ENCODE measurements around the gene LGR5. TPM values are rescaled to one million over a fixed set of nuclear protein-coding genes. Genes with fewer than 3 reads are reported as not detected.
A peak's percentile ranks its signal among the peaks of the same experiment; 100 is the strongest.

LGR5 gene
- polyA plus RNA-seq, 6 donors from 2014 or later = not detected

DNA sequence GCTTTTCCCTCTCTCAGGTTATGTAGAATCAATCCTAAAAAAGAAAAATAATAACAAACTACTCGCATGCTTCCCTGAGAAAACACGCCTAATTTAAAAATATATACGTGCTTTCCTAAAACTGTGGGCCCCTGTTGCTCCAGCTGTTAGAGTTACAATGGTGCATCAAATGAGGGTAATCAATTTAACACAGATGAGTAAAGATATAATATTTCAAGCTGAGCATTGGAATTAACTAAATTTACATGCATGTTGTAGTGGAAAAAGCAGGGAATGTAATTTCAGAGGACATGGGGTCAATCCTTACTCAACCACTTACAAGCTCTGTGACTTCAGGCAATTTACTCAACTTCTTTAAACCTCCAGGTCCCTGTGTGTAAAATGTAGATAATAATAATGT lies 22.4 kb upstream of the LGR5 start:
- DNase-seq = no peak
- H3K27me3 Mint-ChIP-seq = peaks cover 0 to 9% (median 9%) of the 10 kb centered on the region in 3 donors
- H3K36me3 Mint-ChIP-seq = peaks cover 0 to 4% of the 10 kb centered on the region in 2 donors
- H3K27ac Mint-ChIP-seq = no peak overlapping the region
- H3K9me3 Mint-ChIP-seq = peaks cover 3 to 17% (median 14%) of the 10 kb centered on the region in 7 donors
- H3K4me3 Mint-ChIP-seq = no peak overlapping the region
- ATAC-seq (ENCODE audit: low read depth in 2 of 2) = no peak
- H3K4me1 Mint-ChIP-seq = no peaks in the 10 kb centered on the region

DNA sequence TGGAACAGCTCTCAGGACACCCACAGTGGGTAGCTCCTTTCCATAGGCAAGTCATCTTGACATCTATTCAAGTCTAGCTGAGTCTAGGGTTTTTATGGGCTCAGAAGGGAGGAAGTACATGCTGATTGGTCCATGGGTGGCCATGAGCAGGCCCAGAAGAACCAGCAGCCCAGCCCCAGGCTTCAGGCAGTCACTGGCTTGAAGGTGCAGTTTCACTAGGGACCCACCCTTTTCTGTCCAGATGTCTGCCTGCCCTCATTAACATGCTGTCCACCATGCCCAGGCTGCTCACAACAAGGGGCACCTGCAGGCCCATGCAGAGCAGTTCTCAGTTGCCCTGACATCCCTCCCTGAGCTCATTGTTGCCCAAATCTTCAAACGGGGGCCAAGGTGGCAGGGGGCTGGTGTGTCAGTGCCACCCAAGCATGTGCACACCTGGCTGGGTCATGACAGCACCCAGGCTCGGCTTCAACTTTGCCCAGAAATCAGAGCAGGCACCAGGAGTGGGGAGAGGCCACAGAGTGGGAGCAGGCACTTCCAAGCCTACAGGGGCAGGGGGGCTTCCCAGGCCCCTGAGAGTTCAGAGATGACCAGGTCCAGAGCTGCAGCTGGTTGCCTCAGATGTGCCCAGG lies 18.7 kb upstream of the LGR5 start:
- DNase-seq = no peak
- Mint-ChIP-seq H3K4me3 (no peak overlapping the region), H3K27me3 (peaks cover 0 to 31% (median 4%) of the 10 kb centered on the region in 3 donors), H3K9me3 (peaks cover 0 to 8% (median 0%) of the 10 kb centered on the region in 7 donors), H3K4me1 (peaks cover 0 to 1% (median 0%) of the 10 kb centered on the region in 3 donors), H3K36me3 (no peaks in the 10 kb centered on the region), H3K27ac (no peak overlapping the region)
- ATAC-seq (ENCODE audit: low read depth in 2 of 2) = no peak

DNA sequence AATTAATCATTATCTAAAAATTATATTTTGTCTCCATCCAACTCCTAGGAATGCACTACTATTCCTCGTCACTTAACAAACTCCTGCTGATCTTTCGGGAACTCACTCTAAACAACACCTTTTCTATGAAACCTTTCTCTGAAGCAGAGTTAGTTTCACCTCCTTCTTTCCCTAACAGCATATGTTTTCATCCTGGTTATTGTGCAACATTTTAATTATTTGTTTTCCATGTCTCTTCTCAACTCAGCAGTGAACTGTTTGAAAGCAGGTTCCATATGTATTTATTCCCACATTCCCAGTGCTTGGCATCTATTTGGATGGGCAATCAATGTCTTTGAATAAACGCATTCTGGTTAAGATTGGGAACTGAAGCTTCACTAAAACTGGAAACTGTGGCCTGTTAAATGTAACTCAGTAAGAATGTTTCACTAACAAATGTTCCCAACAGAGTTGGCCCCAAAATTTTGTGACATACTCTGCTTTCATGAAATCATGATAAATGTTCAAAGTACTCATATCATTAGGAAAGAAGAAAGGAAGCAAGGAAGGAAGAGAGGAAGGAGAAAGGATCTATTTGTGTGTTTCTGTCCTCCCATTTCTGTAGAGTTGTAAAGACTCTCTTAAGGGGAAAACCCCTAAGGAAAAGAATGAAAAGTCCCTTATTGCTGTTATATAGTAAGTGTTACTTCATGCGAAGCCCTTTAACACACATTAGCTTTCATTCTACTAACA lies 13.9 kb upstream of the LGR5 start:
- H3K4me1 Mint-ChIP-seq = peaks cover 0 to 2% (median 0%) of the 10 kb centered on the region in 3 donors
- peaks cover 0 to 31% (median 4%) of the 10 kb centered on the region in 3 donors for H3K27me3 Mint-ChIP-seq
- peaks cover 0 to 5% of the 10 kb centered on the region in 2 donors for H3K36me3 Mint-ChIP-seq
- no peak overlapping the region for H3K4me3 Mint-ChIP-seq
- peak overlapping the region in 2 of 6 donors; percentile 6 to 48 for H3K27ac Mint-ChIP-seq
- ATAC-seq (ENCODE audit: low read depth in 2 of 2) (no peak), DNase-seq (no peak)
- peaks cover 0 to under 1% (median 0%) of the 10 kb centered on the region in 7 donors for H3K9me3 Mint-ChIP-seq

DNA sequence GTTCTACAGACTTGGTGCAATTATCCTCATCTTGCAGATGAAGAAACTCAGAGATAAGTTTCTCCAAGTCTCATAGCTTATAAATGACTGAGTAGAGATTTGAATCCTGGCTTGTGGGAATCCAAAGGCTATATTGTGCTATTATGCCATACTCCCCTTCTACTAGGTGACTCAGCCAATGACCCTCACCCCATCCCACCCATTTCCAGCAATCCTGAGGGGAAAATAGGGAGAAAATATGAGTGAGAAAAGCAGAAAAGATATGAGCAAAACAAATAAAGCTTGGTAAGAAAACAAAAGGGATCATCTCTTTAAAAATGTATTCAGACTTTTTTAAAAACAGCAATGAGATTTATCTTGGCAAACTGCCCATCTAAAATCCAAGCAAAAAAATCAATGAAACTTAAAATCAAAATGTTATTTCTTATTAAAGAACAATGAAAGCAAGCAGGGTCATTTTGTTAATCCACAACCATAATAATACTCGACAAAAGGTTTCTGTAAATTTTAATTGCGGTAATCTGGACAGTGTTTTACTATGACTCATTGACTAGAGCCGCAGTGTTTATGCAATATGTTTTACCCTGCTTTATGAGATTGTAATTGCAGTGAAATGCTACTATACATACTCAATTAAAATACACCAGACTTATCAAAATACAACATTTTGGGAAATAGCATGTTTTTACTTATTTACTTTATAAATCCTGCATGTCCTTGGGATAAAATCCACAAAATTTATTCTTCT lies 13.1 kb upstream of the LGR5 start:
- no peak for ATAC-seq (ENCODE audit: low read depth in 2 of 2)
- DNase-seq = no peak
- no peaks in the 10 kb centered on the region for H3K9me3 Mint-ChIP-seq
- H3K4me3 Mint-ChIP-seq = peak overlapping the region in 1 of 8 donors; percentile 17
- H3K4me1 Mint-ChIP-seq = peaks cover 0 to 2% (median 0%) of the 10 kb centered on the region in 3 donors
- H3K36me3 Mint-ChIP-seq = peaks cover 0 to 5% of the 10 kb centered on the region in 2 donors
- no peak overlapping the region for H3K27ac Mint-ChIP-seq
- peaks cover 0 to 31% (median 4%) of the 10 kb centered on the region in 3 donors for H3K27me3 Mint-ChIP-seq

DNA sequence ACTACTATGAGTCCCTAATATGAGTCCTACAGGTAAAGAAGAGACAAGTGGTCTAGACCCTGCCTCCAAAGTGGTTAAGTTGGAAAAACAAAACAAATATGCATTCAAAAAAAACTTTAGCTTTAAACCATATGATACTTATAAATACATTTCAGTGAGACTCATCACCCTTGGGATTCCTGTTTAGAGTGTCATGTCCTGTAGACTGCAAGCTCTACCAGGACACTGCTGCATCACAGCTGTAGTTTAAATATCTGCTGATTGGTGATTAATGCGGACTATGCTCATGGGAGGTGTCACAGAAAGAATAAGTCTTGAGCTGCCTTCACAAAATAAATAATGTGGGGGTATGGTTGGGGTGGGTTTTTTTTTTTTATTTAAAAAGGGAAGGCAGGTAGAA lies 8.8 kb upstream of the LGR5 start:
- ATAC-seq (ENCODE audit: low read depth in 2 of 2) (no peak), DNase-seq (no peak)
- H3K27ac Mint-ChIP-seq = no peak overlapping the region
- peaks cover 5 to 8% of the 10 kb centered on the region in 2 donors for H3K36me3 Mint-ChIP-seq
- H3K4me1 Mint-ChIP-seq = peaks cover 0 to 2% (median 0%) of the 10 kb centered on the region in 3 donors
- peaks cover 0 to 24% (median 11%) of the 10 kb centered on the region in 3 donors for H3K27me3 Mint-ChIP-seq
- H3K4me3 Mint-ChIP-seq = no peak overlapping the region
- peaks cover 5 to 28% (median 19%) of the 10 kb centered on the region in 7 donors for H3K9me3 Mint-ChIP-seq

DNA sequence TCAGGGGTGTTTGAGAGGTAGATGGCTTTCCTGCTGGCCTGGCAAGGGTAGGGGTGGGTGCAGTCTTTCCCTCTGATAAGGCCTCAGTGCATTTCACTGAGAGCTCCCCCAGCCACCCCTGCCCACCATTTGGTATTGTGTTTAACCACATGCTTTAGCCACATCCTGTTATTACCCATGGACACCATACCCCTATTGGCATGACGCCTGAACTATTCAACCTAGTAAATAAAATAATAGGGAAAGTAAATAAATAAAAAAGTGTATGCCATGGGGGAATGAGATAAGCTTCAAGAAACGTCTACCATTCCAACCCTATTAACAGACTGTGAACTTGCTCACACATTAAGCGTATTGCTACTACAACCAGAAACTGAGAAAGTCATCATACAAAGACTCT lies 7.6 kb upstream of the LGR5 start:
- ATAC-seq (ENCODE audit: low read depth in 2 of 2) (no peak), DNase-seq (no peak)
- peaks cover 8 to 40% (median 31%) of the 10 kb centered on the region in 7 donors for H3K9me3 Mint-ChIP-seq
- no peaks in the 10 kb centered on the region for H3K4me1 Mint-ChIP-seq
- H3K4me3 Mint-ChIP-seq = no peak overlapping the region
- no peak overlapping the region for H3K27ac Mint-ChIP-seq
- peaks cover 9 to 15% of the 10 kb centered on the region in 2 donors for H3K36me3 Mint-ChIP-seq
- peaks cover 3 to 26% (median 15%) of the 10 kb centered on the region in 3 donors for H3K27me3 Mint-ChIP-seq

DNA sequence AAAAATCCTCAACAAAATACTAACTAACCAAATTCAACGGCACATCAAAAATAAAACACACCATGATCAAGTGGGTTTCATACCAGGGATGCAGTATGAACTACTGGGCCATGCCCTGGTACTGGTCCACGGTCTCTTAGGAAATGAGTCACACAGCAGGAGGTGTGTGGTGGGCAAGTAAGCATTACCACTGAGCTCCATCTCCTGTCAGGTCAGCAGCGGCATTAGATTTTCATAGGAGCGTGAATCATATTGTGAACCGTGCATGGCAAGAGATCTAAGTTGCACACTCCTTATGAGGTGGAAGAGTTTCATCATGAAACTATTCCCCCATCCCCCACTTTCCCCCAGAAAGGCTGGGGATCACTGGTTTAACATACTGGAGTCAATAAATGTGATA lies 6.7 kb upstream of the LGR5 start:
- H3K27ac Mint-ChIP-seq = no peak overlapping the region

DNA sequence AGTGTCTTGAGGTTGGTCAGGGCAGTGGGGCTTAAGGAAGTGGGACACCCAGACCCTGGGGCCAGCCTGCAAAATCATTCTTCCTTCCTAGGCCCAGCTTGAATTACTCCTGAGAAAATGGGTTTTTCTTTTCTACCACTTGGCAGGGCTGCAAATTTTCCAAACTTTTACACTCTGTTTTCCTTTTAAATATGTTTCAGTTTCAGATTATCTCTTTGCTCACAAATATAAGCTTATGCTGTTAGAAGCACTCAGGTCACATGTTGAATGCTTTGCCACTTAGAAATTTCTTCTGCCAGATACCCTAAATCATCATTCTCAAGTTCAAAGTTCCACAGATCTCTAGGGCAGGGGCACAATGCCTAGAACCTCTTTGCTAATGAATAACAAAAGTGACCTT lies 2.9 kb upstream of the LGR5 start:
- peaks cover 9 to 21% of the 10 kb centered on the region in 2 donors for H3K36me3 Mint-ChIP-seq
- peaks cover 19 to 31% (median 22%) of the 10 kb centered on the region in 3 donors for H3K4me1 Mint-ChIP-seq
- peak overlapping the region in 1 of 8 donors; percentile 27 for H3K4me3 Mint-ChIP-seq
- H3K9me3 Mint-ChIP-seq = peaks cover 12 to 49% (median 38%) of the 10 kb centered on the region in 7 donors
- H3K27ac Mint-ChIP-seq = no peak overlapping the region
- peaks cover 32 to 55% (median 52%) of the 10 kb centered on the region in 3 donors for H3K27me3 Mint-ChIP-seq
- ATAC-seq (ENCODE audit: low read depth in 2 of 2) (no peak), DNase-seq (no peak)

More for the DNA sequence above, 6.7 kb upstream of the LGR5 start:
- H3K4me1 Mint-ChIP-seq = no peaks in the 10 kb centered on the region
- DNase-seq = no peak
- H3K36me3 Mint-ChIP-seq = peaks cover 14 to 21% of the 10 kb centered on the region in 2 donors
- H3K4me3 Mint-ChIP-seq = no peak overlapping the region
- peaks cover 12 to 49% (median 38%) of the 10 kb centered on the region in 7 donors for H3K9me3 Mint-ChIP-seq
- ATAC-seq (ENCODE audit: low read depth in 2 of 2) = no peak
- H3K27me3 Mint-ChIP-seq = peaks cover 11 to 36% (median 25%) of the 10 kb centered on the region in 3 donors

DNA sequence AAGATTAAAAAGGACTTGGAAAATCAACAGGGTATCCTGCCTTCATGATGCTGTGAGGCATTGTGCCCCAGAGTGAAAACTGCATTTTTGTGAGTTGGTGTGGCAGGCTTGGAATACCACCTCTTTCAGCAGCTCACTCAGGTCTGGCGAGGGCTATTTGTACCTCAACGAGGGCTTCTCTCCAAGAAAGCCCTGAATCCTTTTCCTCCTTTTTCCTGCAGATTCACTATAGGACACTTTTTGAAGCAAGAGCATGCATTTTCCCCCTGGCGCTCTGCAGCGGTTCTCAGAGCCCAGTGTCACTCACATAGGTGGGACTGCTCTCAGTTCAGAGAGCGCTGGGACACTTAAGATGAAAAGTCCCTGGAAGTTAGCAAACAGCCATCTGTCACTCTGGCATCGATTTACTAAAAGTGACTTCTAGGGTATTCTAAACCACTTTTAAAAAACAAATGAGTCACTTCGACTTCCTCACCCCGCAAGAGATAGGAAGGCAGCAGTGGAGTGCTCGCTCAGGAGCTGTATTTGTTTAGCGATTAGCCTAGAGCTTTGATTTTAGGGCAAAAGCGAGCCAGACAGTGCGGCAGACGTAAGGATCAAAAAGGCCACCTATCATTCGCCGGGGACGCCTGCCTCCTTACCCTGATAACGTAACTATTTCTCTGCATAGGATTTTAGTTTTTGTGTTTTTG lies 782 bp upstream of the LGR5 start:
- Mint-ChIP-seq H3K27me3 (peaks cover 32 to 46% (median 42%) of the 10 kb centered on the region in 3 donors), H3K9me3 (peaks cover 12 to 41% (median 35%) of the 10 kb centered on the region in 7 donors), H3K4me3 (peak overlapping the region; percentile 88 to 99 (median 96)), H3K27ac (no peak overlapping the region), H3K36me3 (peaks cover 9 to 21% of the 10 kb centered on the region in 2 donors), H3K4me1 (peaks cover 19 to 33% (median 22%) of the 10 kb centered on the region in 3 donors)
- peak in 1 of 2 donors; percentile 24 for ATAC-seq (ENCODE audit: low read depth in 2 of 2)
- no peak for DNase-seq

DNA sequence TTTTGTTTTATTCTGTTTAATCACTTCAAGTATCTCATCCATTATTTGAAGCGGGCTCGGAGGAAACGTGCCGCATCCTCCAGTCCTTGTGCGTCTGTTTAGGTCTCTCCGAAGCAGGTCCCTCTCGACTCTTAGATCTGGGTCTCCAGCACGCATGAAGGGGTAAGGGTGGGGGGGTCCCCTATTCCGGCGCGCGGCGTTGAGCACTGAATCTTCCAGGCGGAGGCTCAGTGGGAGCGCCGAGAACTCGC lies 311 bp upstream of the LGR5 start:
- DNase-seq (no peak), ATAC-seq (ENCODE audit: low read depth in 2 of 2) (peak; percentile 9)
- peak overlapping the region; percentile 88 to 99 (median 96) for H3K4me3 Mint-ChIP-seq
- H3K27me3 Mint-ChIP-seq = peaks cover 32 to 46% (median 42%) of the 10 kb centered on the region in 3 donors
- peak overlapping the region in 2 of 6 donors; percentile 44 to 49 for H3K27ac Mint-ChIP-seq
- peaks cover 12 to 36% (median 30%) of the 10 kb centered on the region in 7 donors for H3K9me3 Mint-ChIP-seq
- H3K36me3 Mint-ChIP-seq = peaks cover 9 to 21% of the 10 kb centered on the region in 2 donors
- H3K4me1 Mint-ChIP-seq = peaks cover 19 to 33% (median 22%) of the 10 kb centered on the region in 3 donors

DNA sequence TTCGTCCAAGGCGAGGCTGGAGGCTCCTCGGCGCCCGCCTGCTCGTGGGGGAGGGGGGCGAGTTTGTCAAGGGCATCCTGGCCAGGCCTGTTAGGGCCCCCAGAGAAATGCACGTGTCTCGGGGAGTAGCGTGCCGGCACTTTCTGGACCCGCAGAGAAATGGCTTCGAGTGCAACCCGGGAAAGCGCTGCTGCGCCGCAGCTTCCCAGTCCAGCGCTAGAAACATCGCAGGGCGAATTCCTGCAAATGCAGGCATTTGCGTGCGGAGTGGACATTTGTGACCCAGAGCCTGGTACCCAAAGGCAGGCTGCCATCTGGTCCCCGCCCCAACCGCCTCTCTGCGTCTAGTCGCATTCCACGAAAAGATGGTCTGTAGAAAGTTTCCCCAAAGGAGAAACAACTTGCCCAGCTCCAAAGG lies 756 bp downstream of the LGR5 start:
- Mint-ChIP-seq H3K4me3 (peak overlapping the region; percentile 88 to 99 (median 96)), H3K27me3 (peaks cover 32 to 46% (median 42%) of the 10 kb centered on the region in 3 donors), H3K27ac (no peak overlapping the region), H3K36me3 (peaks cover 9 to 17% of the 10 kb centered on the region in 2 donors), H3K9me3 (peaks cover 11 to 25% (median 22%) of the 10 kb centered on the region in 7 donors), H3K4me1 (peaks cover 19 to 33% (median 22%) of the 10 kb centered on the region in 3 donors)
- ATAC-seq (ENCODE audit: low read depth in 2 of 2) (peak in 1 of 2 donors; percentile 10), DNase-seq (no peak)

DNA sequence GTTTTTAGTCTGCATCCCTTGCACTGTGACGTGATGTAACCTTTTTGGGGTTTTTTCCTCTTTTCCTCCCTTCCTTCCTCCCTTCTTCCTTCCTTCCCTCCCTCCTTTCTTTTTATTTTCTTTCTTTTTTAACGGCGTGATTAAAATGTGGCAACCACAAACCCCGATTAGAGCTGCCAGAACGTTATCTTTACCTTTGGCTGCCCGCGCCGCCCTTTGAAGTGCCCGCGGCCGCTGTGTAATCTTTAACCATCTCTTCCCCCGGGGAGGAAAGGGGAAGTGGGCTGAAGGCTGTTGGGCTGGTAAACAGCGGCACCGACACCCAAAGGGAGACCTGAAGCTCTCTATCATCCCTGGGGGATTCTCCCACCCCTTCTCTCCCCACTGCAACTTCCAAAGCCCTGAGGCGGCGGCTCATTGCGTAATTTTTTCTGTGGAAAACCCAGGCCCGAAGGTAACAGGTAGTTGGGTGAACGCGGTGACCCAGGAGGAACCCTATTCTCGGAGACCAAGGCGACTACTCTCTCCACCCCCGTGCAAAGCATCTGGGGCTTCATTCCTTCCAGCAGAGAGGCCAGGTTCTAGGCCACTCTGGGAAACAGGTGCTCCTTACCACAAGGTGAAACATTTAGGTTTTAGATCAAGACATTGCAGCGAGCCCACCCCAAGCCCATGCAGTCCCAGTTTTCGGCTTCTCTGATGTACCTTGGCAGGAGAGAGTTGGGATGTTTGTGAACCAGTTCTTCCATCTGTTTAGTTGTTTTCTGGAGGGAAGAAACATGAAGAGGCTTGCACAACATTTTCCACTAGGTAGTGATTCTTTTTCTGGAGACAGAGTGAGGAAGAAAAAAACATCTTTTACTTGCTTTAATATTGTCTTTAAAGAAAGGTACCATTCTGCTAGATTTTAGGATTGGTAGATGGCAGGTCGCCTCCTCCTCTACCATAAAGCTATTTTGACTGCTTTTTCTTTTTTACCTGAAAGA lies 1.5 kb downstream of the LGR5 start:
- DNase-seq = peak; percentile 28
- Mint-ChIP-seq H3K9me3 (peaks cover 7 to 18% (median 15%) of the 10 kb centered on the region in 7 donors), H3K4me1 (peaks cover 19 to 33% (median 22%) of the 10 kb centered on the region in 3 donors), H3K36me3 (peaks cover 9 to 13% of the 10 kb centered on the region in 2 donors), H3K27me3 (peaks cover 32 to 46% (median 42%) of the 10 kb centered on the region in 3 donors), H3K4me3 (peak overlapping the region; percentile 88 to 99 (median 96)), H3K27ac (peak overlapping the region in 2 of 6 donors; percentile 39 to 45)
- peak; percentile 65 to 68 for ATAC-seq (ENCODE audit: low read depth in 2 of 2)

Measured in naive B cell (primary cell).